ENCODE measurements around the gene PALS1.

Gene PALS1

DNA sequence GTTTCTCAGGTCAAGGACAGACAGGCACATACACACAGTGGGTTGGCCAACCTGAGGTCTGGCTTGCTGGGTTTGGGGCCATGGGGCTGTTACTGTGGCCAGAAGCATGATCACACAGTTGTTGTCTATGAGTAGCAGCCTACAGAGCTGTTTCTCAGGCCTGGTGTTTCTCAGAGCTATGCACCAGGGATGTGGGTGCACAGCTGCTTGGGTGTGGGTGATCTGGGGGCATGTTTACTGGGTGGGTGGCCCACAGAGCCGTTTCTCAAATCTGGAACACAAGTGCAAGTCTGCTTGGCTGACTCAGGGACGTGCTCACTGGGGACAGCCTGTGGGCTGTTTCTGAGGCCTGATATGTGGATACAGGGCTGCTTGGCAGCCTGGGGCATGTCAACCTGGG, 23.1 kb upstream of the PALS1 start:
- no peak overlapping the region for H3K4me3 ChIP-seq (ENCODE audit: low read depth, low read length)
- in situ Hi-C loops (cut with HindIII; ENCODE audit: low sequenced_read_pairs): no loop called here
- TF ChIP-seq, protein P1, sequence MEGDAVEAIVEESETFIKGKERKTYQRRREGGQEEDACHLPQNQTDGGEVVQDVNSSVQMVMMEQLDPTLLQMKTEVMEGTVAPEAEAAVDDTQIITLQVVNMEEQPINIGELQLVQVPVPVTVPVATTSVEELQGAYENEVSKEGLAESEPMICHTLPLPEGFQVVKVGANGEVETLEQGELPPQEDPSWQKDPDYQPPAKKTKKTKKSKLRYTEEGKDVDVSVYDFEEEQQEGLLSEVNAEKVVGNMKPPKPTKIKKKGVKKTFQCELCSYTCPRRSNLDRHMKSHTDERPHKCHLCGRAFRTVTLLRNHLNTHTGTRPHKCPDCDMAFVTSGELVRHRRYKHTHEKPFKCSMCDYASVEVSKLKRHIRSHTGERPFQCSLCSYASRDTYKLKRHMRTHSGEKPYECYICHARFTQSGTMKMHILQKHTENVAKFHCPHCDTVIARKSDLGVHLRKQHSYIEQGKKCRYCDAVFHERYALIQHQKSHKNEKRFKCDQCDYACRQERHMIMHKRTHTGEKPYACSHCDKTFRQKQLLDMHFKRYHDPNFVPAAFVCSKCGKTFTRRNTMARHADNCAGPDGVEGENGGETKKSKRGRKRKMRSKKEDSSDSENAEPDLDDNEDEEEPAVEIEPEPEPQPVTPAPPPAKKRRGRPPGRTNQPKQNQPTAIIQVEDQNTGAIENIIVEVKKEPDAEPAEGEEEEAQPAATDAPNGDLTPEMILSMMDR (IDR thresholded peaks at IDR 0.05; ENCODE audit: low read depth, low read length): no peak

DNA sequence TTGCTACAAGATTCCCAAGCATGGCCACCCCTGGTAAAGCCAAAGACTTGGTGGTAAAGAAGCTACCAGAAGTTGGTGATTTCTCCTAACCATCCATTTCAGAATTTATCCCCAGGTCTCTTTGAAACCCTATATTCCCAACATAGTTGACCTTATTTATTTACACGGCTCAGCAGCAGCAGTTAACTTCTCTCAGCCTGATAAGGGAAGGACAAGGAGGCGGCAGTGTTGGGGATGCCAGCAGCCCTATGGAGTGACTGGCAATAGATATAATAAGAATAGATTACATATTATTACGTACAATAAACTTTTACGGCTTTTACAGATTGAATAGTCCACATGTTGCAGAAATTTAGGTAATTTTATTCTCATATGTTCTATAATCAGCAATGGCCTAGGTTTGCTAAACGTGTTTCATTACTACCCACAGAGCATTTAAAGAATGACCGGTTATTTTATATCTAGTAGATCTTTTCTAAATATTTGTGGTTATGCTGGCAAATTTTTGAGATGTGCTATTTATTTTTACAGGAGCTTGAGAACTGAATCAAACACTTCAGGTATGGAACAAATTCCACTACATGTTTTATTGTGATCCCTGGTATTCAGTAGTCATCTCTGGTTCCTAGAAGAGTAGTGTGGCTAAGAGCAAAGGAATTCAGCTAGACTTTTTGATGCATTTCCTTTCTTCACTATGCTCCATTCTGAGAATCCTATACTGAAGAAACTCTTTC, 19.8 kb upstream of the PALS1 start:
- in situ Hi-C loops (cut with HindIII; ENCODE audit: low sequenced_read_pairs): no loop called here
- no peak overlapping the region for H3K4me3 ChIP-seq (ENCODE audit: low read depth, low read length)
- TF ChIP-seq, protein P1 (IDR thresholded peaks at IDR 0.05; ENCODE audit: low read depth, low read length): no peak
- DNase-seq (ENCODE audit: low read depth, low spot score): peak; percentile 79

More for the DNA sequence above, 23.1 kb upstream of the PALS1 start:
- no peak for DNase-seq (ENCODE audit: low read depth, low spot score)

DNA sequence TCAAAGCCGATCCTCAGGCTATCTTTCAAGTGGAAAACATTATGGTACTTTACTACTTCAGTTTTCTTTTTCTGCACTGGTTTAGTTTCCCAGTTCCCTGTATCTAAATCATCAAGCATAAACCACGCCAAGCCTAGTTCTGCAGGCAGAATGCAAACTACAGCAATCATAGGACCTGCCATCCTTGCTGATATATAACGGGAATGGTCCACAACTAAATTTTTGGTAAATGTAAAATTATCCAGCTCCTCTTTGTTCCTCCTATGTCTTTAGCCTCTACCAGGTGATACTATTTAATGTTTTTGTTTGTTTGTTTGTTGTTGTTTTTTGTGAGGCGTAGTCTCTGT, 19.3 kb upstream of the PALS1 start:
- in situ Hi-C loops (cut with HindIII; ENCODE audit: low sequenced_read_pairs): no loop called here
- no peak for DNase-seq (ENCODE audit: low read depth, low spot score)
- H3K4me3 ChIP-seq (ENCODE audit: low read depth, low read length): no peak overlapping the region
- TF ChIP-seq, protein P1 (IDR thresholded peaks at IDR 0.05; ENCODE audit: low read depth, low read length): no peak

DNA sequence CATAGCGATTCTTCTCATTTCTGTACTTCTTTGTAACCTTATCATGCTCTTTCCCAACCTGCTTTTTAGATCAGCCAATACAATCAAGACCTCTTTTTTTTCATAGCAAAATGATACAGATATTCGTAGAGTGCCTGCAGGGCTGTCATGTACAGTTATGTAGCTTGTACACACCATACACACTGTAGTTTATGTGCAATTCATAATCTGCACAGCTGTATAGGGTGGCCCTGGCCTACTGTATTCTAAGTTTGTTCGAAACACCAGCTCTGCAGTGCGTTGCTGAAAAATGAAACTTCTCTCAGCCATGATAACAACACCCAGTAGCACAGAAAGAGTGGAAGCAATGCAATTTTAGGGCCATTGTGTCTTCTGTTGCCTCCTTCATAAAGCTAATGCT, 15.7 kb upstream of the PALS1 start:
- no peak for DNase-seq (ENCODE audit: low read depth, low spot score)
- TF ChIP-seq, protein P1 (IDR thresholded peaks at IDR 0.05; ENCODE audit: low read depth, low read length): no peak
- in situ Hi-C loops (cut with HindIII; ENCODE audit: low sequenced_read_pairs): no loop called here
- H3K4me3 ChIP-seq (ENCODE audit: low read depth, low read length): no peak overlapping the region

DNA sequence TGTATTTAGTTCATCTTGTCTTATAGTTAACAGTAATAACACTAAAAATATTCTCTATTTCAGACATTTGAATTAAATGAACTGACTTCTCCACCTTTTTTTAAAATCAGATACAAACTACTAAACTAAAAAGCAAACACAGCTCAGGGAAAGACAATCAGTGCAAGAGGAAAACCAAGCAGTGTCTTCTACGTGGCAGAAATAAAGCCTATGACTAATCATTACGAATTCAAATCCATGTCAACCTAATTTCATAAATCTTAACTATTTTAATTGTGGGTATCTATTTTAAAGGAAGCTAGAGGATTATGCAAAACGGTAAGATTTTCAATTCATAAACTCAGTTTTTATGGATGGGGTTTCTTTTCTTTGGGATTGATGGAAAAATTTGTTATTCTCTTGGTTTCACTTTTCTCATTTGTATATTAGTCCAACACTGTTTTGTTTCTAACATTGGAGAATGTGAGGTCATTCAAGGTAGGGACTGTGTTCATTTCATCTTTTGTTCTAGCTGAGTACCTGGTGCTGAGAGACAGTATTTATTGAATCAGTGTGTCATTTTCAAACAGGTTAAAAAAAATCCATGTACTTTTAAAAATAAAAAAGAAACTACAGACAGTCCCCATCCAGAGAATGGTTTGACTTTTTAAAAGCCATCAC, 12.8 kb upstream of the PALS1 start:
- H3K4me3 ChIP-seq (ENCODE audit: low read depth, low read length): no peak overlapping the region
- peak; percentile 26 for DNase-seq (ENCODE audit: low read depth, low spot score)
- in situ Hi-C loops (cut with HindIII; ENCODE audit: low sequenced_read_pairs): no loop called here
- TF ChIP-seq, protein P1 (IDR thresholded peaks at IDR 0.05; ENCODE audit: low read depth, low read length): no peak

DNA sequence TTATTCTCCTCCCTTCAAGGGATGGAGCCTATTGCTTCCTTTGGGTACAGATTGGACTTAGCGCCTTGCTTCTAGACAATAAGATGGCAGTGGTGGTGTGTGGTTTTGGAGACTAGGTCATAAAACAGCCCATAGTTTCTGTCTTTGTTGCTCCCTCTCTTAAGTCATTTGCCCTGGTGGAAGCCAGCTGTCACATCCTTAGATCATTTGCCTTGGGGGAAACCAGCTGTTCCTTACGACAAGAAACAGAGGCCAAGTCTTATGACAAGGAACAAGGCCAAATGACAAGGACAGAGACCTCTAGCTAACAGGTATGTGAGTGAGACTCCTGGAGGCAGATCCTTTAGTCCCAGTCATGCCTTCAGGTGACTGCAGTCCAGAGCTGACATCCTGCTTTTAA, 9.2 kb upstream of the PALS1 start:
- in situ Hi-C loops (cut with HindIII; ENCODE audit: low sequenced_read_pairs): no loop called here
- TF ChIP-seq, protein P1 (IDR thresholded peaks at IDR 0.05; ENCODE audit: low read depth, low read length): no peak
- no peak overlapping the region for H3K4me3 ChIP-seq (ENCODE audit: low read depth, low read length)
- no peak for DNase-seq (ENCODE audit: low read depth, low spot score)
